ENCODE measurements around the gene EPHA4.

EPHA4 gene

DNA sequence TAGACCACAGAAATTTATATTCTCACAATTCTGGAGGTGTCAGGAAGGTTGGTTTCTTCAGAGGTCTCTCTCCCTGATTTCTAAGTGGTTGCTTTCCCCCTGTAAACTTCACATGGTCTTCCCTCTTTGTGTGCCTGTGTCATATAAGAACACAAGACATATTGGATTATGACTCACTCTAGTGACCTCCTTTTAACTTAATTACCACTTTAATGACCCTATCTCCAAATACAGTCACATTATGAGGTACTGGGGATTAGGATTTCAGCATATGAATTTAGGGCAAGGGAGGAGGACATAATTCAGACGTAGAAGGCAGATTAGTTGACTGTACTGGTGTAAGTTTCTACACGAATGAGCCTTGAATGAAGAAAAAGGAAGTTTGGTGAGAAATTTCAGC lies 38.2 kb upstream of the EPHA4 start:
- ATAC-seq (ENCODE audit: insufficient read depth, low read depth) (no peak), DNase-seq (no peak)
- Histone ChIP-seq H3K36me3 (ENCODE audit: insufficient read depth, low read length) (no peaks in the 10 kb centered on the region), H3K27me3 (ENCODE audit: insufficient read depth, low read length, poor library complexity) (no peaks in the 10 kb centered on the region), H3K4me3 (ENCODE audit: low read depth in 1 of 2, low read length in 2 of 2) (no peak overlapping the region), H3K9me3 (ENCODE audit: insufficient read depth, low read length, severe bottlenecking) (no peaks in the 10 kb centered on the region), H3K9ac (ENCODE audit: low read depth, low read length) (no peak overlapping the region), H3K4me2 (ENCODE audit: insufficient read depth, low read length) (no peak overlapping the region), H3K27ac (ENCODE audit: low read length) (no peak overlapping the region), H2AFZ (ENCODE audit: low read depth, low read length) (no peak overlapping the region), H4K20me1 (ENCODE audit: insufficient read depth, low read length) (no peaks in the 10 kb centered on the region), H3K79me2 (ENCODE audit: insufficient read depth, low read length) (no peaks in the 10 kb centered on the region), H3K4me1 (ENCODE audit: insufficient read depth, low read length) (no peaks in the 10 kb centered on the region)
- TF ChIP-seq, protein P1, sequence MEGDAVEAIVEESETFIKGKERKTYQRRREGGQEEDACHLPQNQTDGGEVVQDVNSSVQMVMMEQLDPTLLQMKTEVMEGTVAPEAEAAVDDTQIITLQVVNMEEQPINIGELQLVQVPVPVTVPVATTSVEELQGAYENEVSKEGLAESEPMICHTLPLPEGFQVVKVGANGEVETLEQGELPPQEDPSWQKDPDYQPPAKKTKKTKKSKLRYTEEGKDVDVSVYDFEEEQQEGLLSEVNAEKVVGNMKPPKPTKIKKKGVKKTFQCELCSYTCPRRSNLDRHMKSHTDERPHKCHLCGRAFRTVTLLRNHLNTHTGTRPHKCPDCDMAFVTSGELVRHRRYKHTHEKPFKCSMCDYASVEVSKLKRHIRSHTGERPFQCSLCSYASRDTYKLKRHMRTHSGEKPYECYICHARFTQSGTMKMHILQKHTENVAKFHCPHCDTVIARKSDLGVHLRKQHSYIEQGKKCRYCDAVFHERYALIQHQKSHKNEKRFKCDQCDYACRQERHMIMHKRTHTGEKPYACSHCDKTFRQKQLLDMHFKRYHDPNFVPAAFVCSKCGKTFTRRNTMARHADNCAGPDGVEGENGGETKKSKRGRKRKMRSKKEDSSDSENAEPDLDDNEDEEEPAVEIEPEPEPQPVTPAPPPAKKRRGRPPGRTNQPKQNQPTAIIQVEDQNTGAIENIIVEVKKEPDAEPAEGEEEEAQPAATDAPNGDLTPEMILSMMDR (IDR thresholded peaks at IDR 0.05; ENCODE audit: borderline replicate concordance, extremely low read depth, low read length, poor library complexity, severe bottlenecking): no peak
- TF ChIP-seq EZH2 (IDR thresholded peaks at IDR 0.05; ENCODE audit: borderline replicate concordance, low read depth, low read length, severe bottlenecking): no peak

DNA sequence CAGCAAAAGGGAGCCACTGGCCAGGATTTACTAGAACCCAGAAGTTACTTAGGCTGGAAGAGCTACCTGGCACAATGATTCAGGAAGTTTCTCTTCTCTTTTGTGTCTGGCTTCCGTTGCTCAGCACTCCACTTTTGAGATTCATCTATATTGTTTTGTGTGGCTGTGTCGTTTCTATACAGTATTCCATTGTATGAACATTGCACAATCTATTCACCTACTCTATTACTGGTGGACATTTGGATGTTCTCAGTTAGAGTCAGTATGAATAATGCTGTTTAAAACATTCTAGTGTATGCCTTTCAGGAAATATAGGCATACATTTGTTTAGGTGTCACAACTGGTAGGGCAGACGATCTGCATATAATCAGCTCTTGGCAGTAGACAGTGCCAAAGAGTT lies 36.3 kb upstream of the EPHA4 start:
- Histone ChIP-seq H3K4me1 (ENCODE audit: insufficient read depth, low read length) (no peaks in the 10 kb centered on the region), H3K9me3 (ENCODE audit: insufficient read depth, low read length, severe bottlenecking) (no peaks in the 10 kb centered on the region), H3K4me2 (ENCODE audit: insufficient read depth, low read length) (no peak overlapping the region), H3K27ac (ENCODE audit: low read length) (no peak overlapping the region), H3K27me3 (ENCODE audit: insufficient read depth, low read length, poor library complexity) (no peaks in the 10 kb centered on the region), H3K4me3 (ENCODE audit: low read depth in 1 of 2, low read length in 2 of 2) (no peak overlapping the region), H3K9ac (ENCODE audit: low read depth, low read length) (no peak overlapping the region), H3K79me2 (ENCODE audit: insufficient read depth, low read length) (no peaks in the 10 kb centered on the region), H2AFZ (ENCODE audit: low read depth, low read length) (no peak overlapping the region), H3K36me3 (ENCODE audit: insufficient read depth, low read length) (no peaks in the 10 kb centered on the region), H4K20me1 (ENCODE audit: insufficient read depth, low read length) (no peaks in the 10 kb centered on the region)
- no peak for ATAC-seq (ENCODE audit: insufficient read depth, low read depth)
- TF ChIP-seq, protein P1 (IDR thresholded peaks at IDR 0.05; ENCODE audit: borderline replicate concordance, extremely low read depth, low read length, poor library complexity, severe bottlenecking): no peak
- TF ChIP-seq EZH2 (IDR thresholded peaks at IDR 0.05; ENCODE audit: borderline replicate concordance, low read depth, low read length, severe bottlenecking): no peak
- DNase-seq: no peak

DNA sequence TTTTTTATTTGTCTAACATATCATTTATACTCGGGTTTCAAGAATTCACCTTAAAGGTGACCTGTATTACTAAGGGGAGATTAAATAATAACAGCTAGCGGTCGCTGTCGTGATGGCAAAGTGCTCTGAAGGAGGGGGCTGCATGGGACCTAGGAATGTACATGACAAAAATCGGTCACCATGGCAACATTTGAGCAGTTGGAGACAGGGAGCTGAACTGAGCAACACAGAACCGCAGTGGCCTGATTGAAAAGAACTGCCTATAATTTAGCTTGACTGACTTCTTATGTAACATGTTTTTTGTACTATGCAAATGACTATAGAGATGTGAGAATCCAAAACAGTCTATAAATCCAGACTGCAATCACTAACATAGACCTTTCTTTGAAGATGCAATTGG lies 34.3 kb upstream of the EPHA4 start:
- Histone ChIP-seq H3K9ac (ENCODE audit: low read depth, low read length) (no peak overlapping the region), H3K9me3 (ENCODE audit: insufficient read depth, low read length, severe bottlenecking) (no peaks in the 10 kb centered on the region), H2AFZ (ENCODE audit: low read depth, low read length) (no peak overlapping the region), H3K27me3 (ENCODE audit: insufficient read depth, low read length, poor library complexity) (no peaks in the 10 kb centered on the region), H3K4me1 (ENCODE audit: insufficient read depth, low read length) (no peaks in the 10 kb centered on the region), H3K36me3 (ENCODE audit: insufficient read depth, low read length) (no peaks in the 10 kb centered on the region), H3K79me2 (ENCODE audit: insufficient read depth, low read length) (no peaks in the 10 kb centered on the region), H3K4me2 (ENCODE audit: insufficient read depth, low read length) (no peak overlapping the region), H3K4me3 (ENCODE audit: low read depth in 1 of 2, low read length in 2 of 2) (no peak overlapping the region), H4K20me1 (ENCODE audit: insufficient read depth, low read length) (no peaks in the 10 kb centered on the region), H3K27ac (ENCODE audit: low read length) (no peak overlapping the region)
- no peak for ATAC-seq (ENCODE audit: insufficient read depth, low read depth)
- TF ChIP-seq EZH2 (IDR thresholded peaks at IDR 0.05; ENCODE audit: borderline replicate concordance, low read depth, low read length, severe bottlenecking): no peak
- TF ChIP-seq, protein P1 (IDR thresholded peaks at IDR 0.05; ENCODE audit: borderline replicate concordance, extremely low read depth, low read length, poor library complexity, severe bottlenecking): no peak
- DNase-seq: no peak

DNA sequence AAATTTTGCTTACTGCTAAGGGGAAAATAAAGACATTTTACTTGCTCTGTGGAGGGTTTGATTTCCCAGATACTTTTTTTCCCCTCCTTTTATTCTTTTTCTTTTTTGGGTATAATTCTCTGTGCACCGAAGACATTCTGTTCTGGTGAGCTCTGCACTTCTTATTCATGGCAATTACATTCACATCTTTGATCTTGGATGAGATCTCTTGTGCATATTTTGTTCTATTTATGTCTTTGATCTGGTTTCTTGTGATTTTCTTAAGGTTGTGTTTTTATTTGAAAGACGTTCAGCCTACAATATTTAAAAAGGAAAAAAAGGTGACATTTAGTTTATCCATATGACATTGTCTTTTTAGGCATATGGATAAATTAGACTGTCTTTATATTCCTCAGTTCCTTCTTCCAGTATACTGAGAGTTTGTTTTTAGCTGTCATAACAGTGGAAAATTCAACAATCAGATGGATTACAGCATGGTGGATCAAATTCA lies 33.7 kb upstream of the EPHA4 start:
- no peaks in the 10 kb centered on the region for H3K36me3 ChIP-seq (ENCODE audit: insufficient read depth, low read length)
- no peaks in the 10 kb centered on the region for H3K79me2 ChIP-seq (ENCODE audit: insufficient read depth, low read length)
- H3K9me3 ChIP-seq (ENCODE audit: insufficient read depth, low read length, severe bottlenecking): no peaks in the 10 kb centered on the region
- no peak overlapping the region for H3K4me2 ChIP-seq (ENCODE audit: insufficient read depth, low read length)
- no peak for ATAC-seq (ENCODE audit: insufficient read depth, low read depth)
- H3K4me3 ChIP-seq (ENCODE audit: low read depth in 1 of 2, low read length in 2 of 2): no peak overlapping the region
- H3K27ac ChIP-seq (ENCODE audit: low read length): no peak overlapping the region
- H2AFZ ChIP-seq (ENCODE audit: low read depth, low read length): no peak overlapping the region
- H4K20me1 ChIP-seq (ENCODE audit: insufficient read depth, low read length): no peaks in the 10 kb centered on the region
- no peaks in the 10 kb centered on the region for H3K27me3 ChIP-seq (ENCODE audit: insufficient read depth, low read length, poor library complexity)
- TF ChIP-seq, protein P1 (IDR thresholded peaks at IDR 0.05; ENCODE audit: borderline replicate concordance, extremely low read depth, low read length, poor library complexity, severe bottlenecking): no peak
- TF ChIP-seq EZH2 (IDR thresholded peaks at IDR 0.05; ENCODE audit: borderline replicate concordance, low read depth, low read length, severe bottlenecking): no peak
- DNase-seq: no peak
- no peak overlapping the region for H3K9ac ChIP-seq (ENCODE audit: low read depth, low read length)
- H3K4me1 ChIP-seq (ENCODE audit: insufficient read depth, low read length): no peaks in the 10 kb centered on the region
